ENCODE measurements around the gene SRGAP1.
"Not testable (repeated sequence)": the region's sequence is repeated elsewhere in the genome, so short reads cannot be mapped to it uniquely, and the experiment has no call there.

Gene SRGAP1

GRCh38 chr12:64145226-64145625 lies 300.7 kb downstream of the SRGAP1 start:
- H3K9me3 ChIP-seq (replicated peaks; ENCODE audit: low read length) = no peaks in the 10 kb centered on the region
- H3K4me2 ChIP-seq (ENCODE audit: low read length) = no peak overlapping the region
- no peak overlapping the region for H3K9ac ChIP-seq (ENCODE audit: low read depth, low read length)
- peaks cover 38% of the 10 kb centered on the region for H3K36me3 ChIP-seq (ENCODE audit: insufficient read depth, low read length)
- H3K4me1 ChIP-seq (ENCODE audit: control insufficient read depth, insufficient read depth, low read length) = no peaks in the 10 kb centered on the region
- H3K27me3 ChIP-seq (ENCODE audit: control insufficient read depth, insufficient read depth, low read length) = no peaks in the 10 kb centered on the region
- no peak overlapping the region for H3K4me3 ChIP-seq (ENCODE audit: low read length)

GRCh38 chr12:64147011-64147631 lies 302.6 kb downstream of the SRGAP1 start:
- Histone ChIP-seq H3K4me3 (ENCODE audit: low read length) (no peak overlapping the region), H3K4me2 (ENCODE audit: low read length) (no peak overlapping the region), H3K27me3 (ENCODE audit: control insufficient read depth, insufficient read depth, low read length) (no peaks in the 10 kb centered on the region), H3K4me1 (ENCODE audit: control insufficient read depth, insufficient read depth, low read length) (no peaks in the 10 kb centered on the region), H3K9ac (ENCODE audit: low read depth, low read length) (no peak overlapping the region), H3K36me3 (ENCODE audit: insufficient read depth, low read length) (peaks cover 38% of the 10 kb centered on the region), H3K9me3 (replicated peaks; ENCODE audit: low read length) (no peaks in the 10 kb centered on the region)

GRCh38 chr12:64147875-64148274 lies 303.4 kb downstream of the SRGAP1 start:
- H3K4me2 ChIP-seq (ENCODE audit: low read length) = no peak overlapping the region
- H3K4me1 ChIP-seq (ENCODE audit: control insufficient read depth, insufficient read depth, low read length) = no peaks in the 10 kb centered on the region
- peaks cover 30% of the 10 kb centered on the region for H3K36me3 ChIP-seq (ENCODE audit: insufficient read depth, low read length)
- no peaks in the 10 kb centered on the region for H3K27me3 ChIP-seq (ENCODE audit: control insufficient read depth, insufficient read depth, low read length)
- H3K9ac ChIP-seq (ENCODE audit: low read depth, low read length) = no peak overlapping the region
- no peaks in the 10 kb centered on the region for H3K9me3 ChIP-seq (replicated peaks; ENCODE audit: low read length)
- no peak overlapping the region for H3K4me3 ChIP-seq (ENCODE audit: low read length)

- Histone ChIP-seq H3K4me3 (ENCODE audit: low read length) (no peak overlapping the region), H3K4me2 (ENCODE audit: low read length) (no peak overlapping the region), H3K9ac (ENCODE audit: low read depth, low read length) (no peak overlapping the region), H3K4me1 (ENCODE audit: control insufficient read depth, insufficient read depth, low read length) (peaks cover 3% of the 10 kb centered on the region), H3K36me3 (ENCODE audit: insufficient read depth, low read length) (peaks cover under 1% of the 10 kb centered on the region), H3K9me3 (replicated peaks; ENCODE audit: low read length) (no peaks in the 10 kb centered on the region), H3K27me3 (ENCODE audit: control insufficient read depth, insufficient read depth, low read length) (no peaks in the 10 kb centered on the region)
Measured at GRCh38 chr12:64154677-64155076, 310.2 kb downstream of the SRGAP1 start.

GRCh38 chr12:64157110-64157509 lies 312.6 kb downstream of the SRGAP1 start:
- Histone ChIP-seq H3K36me3 (ENCODE audit: insufficient read depth, low read length) (no peaks in the 10 kb centered on the region), H3K4me2 (ENCODE audit: low read length) (no peak overlapping the region), H3K9me3 (replicated peaks; ENCODE audit: low read length) (no peaks in the 10 kb centered on the region), H3K4me1 (ENCODE audit: control insufficient read depth, insufficient read depth, low read length) (peaks cover 19% of the 10 kb centered on the region), H3K27me3 (ENCODE audit: control insufficient read depth, insufficient read depth, low read length) (no peaks in the 10 kb centered on the region), H3K4me3 (ENCODE audit: low read length) (no peak overlapping the region), H3K9ac (ENCODE audit: low read depth, low read length) (no peak overlapping the region)

GRCh38 chr12:64160021-64160710 lies 315.7 kb downstream of the SRGAP1 start:
- peak overlapping the region; percentile 63 for H3K9ac ChIP-seq (ENCODE audit: low read depth, low read length)
- H3K9me3 ChIP-seq (replicated peaks; ENCODE audit: low read length) = no peaks in the 10 kb centered on the region
- H3K4me1 ChIP-seq (ENCODE audit: control insufficient read depth, insufficient read depth, low read length) = peaks cover 19% of the 10 kb centered on the region
- no peaks in the 10 kb centered on the region for H3K27me3 ChIP-seq (ENCODE audit: control insufficient read depth, insufficient read depth, low read length)
- peak overlapping the region; percentile 3 for H3K4me3 ChIP-seq (ENCODE audit: low read length)
- H3K4me2 ChIP-seq (ENCODE audit: low read length) = peak overlapping the region; percentile 74
- no peaks in the 10 kb centered on the region for H3K36me3 ChIP-seq (ENCODE audit: insufficient read depth, low read length)

- H3K36me3 ChIP-seq (ENCODE audit: insufficient read depth, low read length) = no peaks in the 10 kb centered on the region
- H3K9ac ChIP-seq (ENCODE audit: low read depth, low read length) = peak overlapping the region; percentile 63
- H3K4me3 ChIP-seq (ENCODE audit: low read length) = peak overlapping the region; percentile 3
- H3K4me1 ChIP-seq (ENCODE audit: control insufficient read depth, insufficient read depth, low read length) = peaks cover 19% of the 10 kb centered on the region
- no peaks in the 10 kb centered on the region for H3K27me3 ChIP-seq (ENCODE audit: control insufficient read depth, insufficient read depth, low read length)
- no peaks in the 10 kb centered on the region for H3K9me3 ChIP-seq (replicated peaks; ENCODE audit: low read length)
- peak overlapping the region; percentile 74 for H3K4me2 ChIP-seq (ENCODE audit: low read length)
Measured at GRCh38 chr12:64160711-64161060, 316.2 kb downstream of the SRGAP1 start.

- H3K9me3 ChIP-seq (replicated peaks; ENCODE audit: low read length); H3K9ac ChIP-seq (ENCODE audit: low read depth, low read length); H3K4me3 ChIP-seq (ENCODE audit: low read length); H3K27me3 ChIP-seq (ENCODE audit: control insufficient read depth, insufficient read depth, low read length); H3K36me3 ChIP-seq (ENCODE audit: insufficient read depth, low read length); H3K4me2 ChIP-seq (ENCODE audit: low read length): not testable (repeated sequence)
- H3K4me1 ChIP-seq (ENCODE audit: control insufficient read depth, insufficient read depth, low read length) = peaks cover 16% of the 10 kb centered on the region
Measured at GRCh38 chr12:64166606-64167005, 322.1 kb downstream of the SRGAP1 start.

- not testable (repeated sequence) for H3K9ac ChIP-seq (ENCODE audit: low read depth, low read length); H3K36me3 ChIP-seq (ENCODE audit: insufficient read depth, low read length); H3K9me3 ChIP-seq (replicated peaks; ENCODE audit: low read length); H3K4me2 ChIP-seq (ENCODE audit: low read length); H3K4me3 ChIP-seq (ENCODE audit: low read length); H3K27me3 ChIP-seq (ENCODE audit: control insufficient read depth, insufficient read depth, low read length)
- H3K4me1 ChIP-seq (ENCODE audit: control insufficient read depth, insufficient read depth, low read length) = peaks cover 20% of the 10 kb centered on the region
Measured at GRCh38 chr12:64167041-64167440, 322.5 kb downstream of the SRGAP1 start.

GRCh38 chr12:64170024-64170423 lies 325.5 kb downstream of the SRGAP1 start:
- Histone ChIP-seq H3K9ac (ENCODE audit: low read depth, low read length) (no peak overlapping the region), H3K4me1 (ENCODE audit: control insufficient read depth, insufficient read depth, low read length) (peaks cover 26% of the 10 kb centered on the region), H3K27me3 (ENCODE audit: control insufficient read depth, insufficient read depth, low read length) (no peaks in the 10 kb centered on the region), H3K4me3 (ENCODE audit: low read length) (no peak overlapping the region), H3K36me3 (ENCODE audit: insufficient read depth, low read length) (no peaks in the 10 kb centered on the region), H3K9me3 (replicated peaks; ENCODE audit: low read length) (no peaks in the 10 kb centered on the region), H3K4me2 (ENCODE audit: low read length) (no peak overlapping the region)

- no peak overlapping the region for H3K4me2 ChIP-seq (ENCODE audit: low read length)
- no peaks in the 10 kb centered on the region for H3K27me3 ChIP-seq (ENCODE audit: control insufficient read depth, insufficient read depth, low read length)
- H3K4me3 ChIP-seq (ENCODE audit: low read length) = no peak overlapping the region
- no peaks in the 10 kb centered on the region for H3K36me3 ChIP-seq (ENCODE audit: insufficient read depth, low read length)
- no peaks in the 10 kb centered on the region for H3K9me3 ChIP-seq (replicated peaks; ENCODE audit: low read length)
- H3K4me1 ChIP-seq (ENCODE audit: control insufficient read depth, insufficient read depth, low read length) = peaks cover 26% of the 10 kb centered on the region
- no peak overlapping the region for H3K9ac ChIP-seq (ENCODE audit: low read depth, low read length)
Measured at GRCh38 chr12:64170730-64171129, 326.2 kb downstream of the SRGAP1 start.

GRCh38 chr12:64171715-64172114 lies 327.2 kb downstream of the SRGAP1 start:
- no peaks in the 10 kb centered on the region for H3K9me3 ChIP-seq (replicated peaks; ENCODE audit: low read length)
- no peaks in the 10 kb centered on the region for H3K36me3 ChIP-seq (ENCODE audit: insufficient read depth, low read length)
- peak overlapping the region; percentile 31 for H3K4me2 ChIP-seq (ENCODE audit: low read length)
- H3K27me3 ChIP-seq (ENCODE audit: control insufficient read depth, insufficient read depth, low read length) = no peaks in the 10 kb centered on the region
- no peak overlapping the region for H3K4me3 ChIP-seq (ENCODE audit: low read length)
- no peak overlapping the region for H3K9ac ChIP-seq (ENCODE audit: low read depth, low read length)
- peaks cover 26% of the 10 kb centered on the region for H3K4me1 ChIP-seq (ENCODE audit: control insufficient read depth, insufficient read depth, low read length)

Measured in skeletal muscle satellite cell (primary cell).